Thoracic aorta (tissue), 2 donors: ENCODE results near the gene OSBPL10. TPM values are rescaled to one million over a fixed set of nuclear protein-coding genes. Genes with fewer than 3 reads are reported as not detected.

Source experiments
- ATAC-seq: fragments of 150-250 bp; one replicate; pipeline ENCODE4 v1.8.0; 2017; ENCODE audit warnings: low read depth; ENCODE audit not compliant: insufficient number of reproducible peaks, low FRiP score
- DNase-seq: peaks from one replicate; pipeline ENCODE4 v3.0.0-alpha.2; 2020; ENCODE audit warnings: low spot score
- H3K27ac ChIP-seq, 2 donors: fragments of 200-600 bp; sonication (generic); 1 replicate in 1 of 2; 2 replicates in 1 of 2; pipeline ENCODE4 v1.5.1; 2016; ENCODE audit warnings: mild to moderate bottlenecking in 2 of 2, moderate library complexity in 2 of 2
- H3K27me3 ChIP-seq: fragments of 200-600 bp; sonication (generic); replicated peaks from 2 replicates; pipeline ENCODE4 v1.6.0; 2016; ENCODE audit warnings: mild to moderate bottlenecking; ENCODE audit not compliant: insufficient read depth
- H3K36me3 ChIP-seq: fragments of 200-600 bp; sonication (generic); one replicate; pipeline ENCODE4 v1.5.1; 2016
- H3K4me1 ChIP-seq, 2 donors: fragments of 200-600 bp; sonication (generic); 1 replicate in 1 of 2; 2 replicates in 1 of 2; pipeline versions ENCODE4 v1.5.1 to v1.6.0; 2016; ENCODE audit warnings: low read depth in 2 of 2, mild to moderate bottlenecking in 1 of 2; ENCODE audit not compliant: control insufficient read depth in 1 of 2
- H3K4me3 ChIP-seq: fragments of 200-600 bp; sonication (generic); 2 replicates; pipeline ENCODE4 v1.5.1; 2016; ENCODE audit warnings: mild to moderate bottlenecking
- H3K9me3 ChIP-seq: fragments of 200-600 bp; sonication (generic); 2 replicates; pipeline ENCODE4 v1.5.1; 2016
- total RNA-seq, 2 donors: library from RNA; depleted of rRNA; stranded (reverse); fragments of >200 nt; gene quantifications; one replicate each; pipeline versions ENCODE4 v1.1.0 to v1.2.3, GENCODE V29; 2016
- TF ChIP-seq, protein P1 (sequence below): fragments of 200-600 bp; sonication (generic); IDR thresholded peaks from one replicate; pipeline ENCODE4 v1.5.1; 2019; ENCODE audit warnings: antibody characterized with exemption

The OSBPL10 gene
- total RNA-seq, 2 donors from 2014 or later = 108 to 153 TPM

DNA sequence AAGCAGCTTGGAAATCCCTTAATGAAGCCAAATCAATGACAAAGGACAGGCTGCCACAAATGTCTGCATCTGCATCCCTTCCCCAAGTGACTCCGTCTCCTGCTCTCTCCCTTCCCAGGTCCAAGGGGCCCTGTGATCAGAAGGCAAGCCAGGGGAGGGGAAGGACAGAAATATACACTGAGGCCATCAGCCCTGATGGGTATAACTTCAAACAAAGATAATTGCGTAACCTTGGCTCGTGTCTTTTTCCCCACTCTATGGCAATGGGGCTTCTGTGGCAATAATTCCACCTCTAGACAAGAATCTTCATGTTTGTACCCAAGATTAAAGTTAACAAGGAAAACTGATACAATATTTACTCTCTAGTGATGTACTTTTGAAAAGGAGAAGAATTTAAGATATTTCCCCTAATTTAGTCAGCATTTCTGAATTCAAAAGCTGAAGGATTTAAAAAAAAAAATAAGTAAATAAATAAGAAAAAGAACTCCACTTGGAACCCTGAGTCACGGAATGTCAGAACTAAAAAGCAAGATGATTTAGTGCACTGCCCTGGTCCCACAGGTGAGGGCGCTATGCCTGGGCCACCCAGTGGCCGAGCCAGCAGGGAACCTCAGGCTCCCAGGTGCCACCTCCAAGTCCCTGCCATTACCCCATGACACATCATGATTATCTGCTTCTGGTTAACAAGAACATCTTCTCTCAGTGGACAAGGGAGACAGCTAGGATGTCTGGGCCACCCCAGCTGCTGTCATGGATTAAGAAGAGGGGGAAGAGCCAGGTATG is 293.9 kb downstream of the OSBPL10 start:
- Histone ChIP-seq H3K27ac (no peak overlapping the region), H3K36me3 (no peaks in the 10 kb centered on the region), H3K4me1 (peaks cover 7 to 30% of the 10 kb centered on the region in 2 donors), H3K27me3 (no peaks in the 10 kb centered on the region), H3K9me3 (no peaks in the 10 kb centered on the region), H3K4me3 (no peak overlapping the region)
- ATAC-seq (no peak), DNase-seq (no peak)
- TF ChIP-seq, protein P1, sequence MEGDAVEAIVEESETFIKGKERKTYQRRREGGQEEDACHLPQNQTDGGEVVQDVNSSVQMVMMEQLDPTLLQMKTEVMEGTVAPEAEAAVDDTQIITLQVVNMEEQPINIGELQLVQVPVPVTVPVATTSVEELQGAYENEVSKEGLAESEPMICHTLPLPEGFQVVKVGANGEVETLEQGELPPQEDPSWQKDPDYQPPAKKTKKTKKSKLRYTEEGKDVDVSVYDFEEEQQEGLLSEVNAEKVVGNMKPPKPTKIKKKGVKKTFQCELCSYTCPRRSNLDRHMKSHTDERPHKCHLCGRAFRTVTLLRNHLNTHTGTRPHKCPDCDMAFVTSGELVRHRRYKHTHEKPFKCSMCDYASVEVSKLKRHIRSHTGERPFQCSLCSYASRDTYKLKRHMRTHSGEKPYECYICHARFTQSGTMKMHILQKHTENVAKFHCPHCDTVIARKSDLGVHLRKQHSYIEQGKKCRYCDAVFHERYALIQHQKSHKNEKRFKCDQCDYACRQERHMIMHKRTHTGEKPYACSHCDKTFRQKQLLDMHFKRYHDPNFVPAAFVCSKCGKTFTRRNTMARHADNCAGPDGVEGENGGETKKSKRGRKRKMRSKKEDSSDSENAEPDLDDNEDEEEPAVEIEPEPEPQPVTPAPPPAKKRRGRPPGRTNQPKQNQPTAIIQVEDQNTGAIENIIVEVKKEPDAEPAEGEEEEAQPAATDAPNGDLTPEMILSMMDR = no peak

GRCh38 chr3:31680072-31680870 is 300.8 kb downstream of the OSBPL10 start:
- Histone ChIP-seq H3K27me3 (no peaks in the 10 kb centered on the region), H3K36me3 (no peaks in the 10 kb centered on the region), H3K4me1 (peaks cover 0 to 11% of the 10 kb centered on the region in 2 donors), H3K27ac (no peak overlapping the region), H3K4me3 (no peak overlapping the region), H3K9me3 (no peaks in the 10 kb centered on the region)
- ATAC-seq = no peak
- TF ChIP-seq, protein P1 = no peak
- DNase-seq = no peak

DNA sequence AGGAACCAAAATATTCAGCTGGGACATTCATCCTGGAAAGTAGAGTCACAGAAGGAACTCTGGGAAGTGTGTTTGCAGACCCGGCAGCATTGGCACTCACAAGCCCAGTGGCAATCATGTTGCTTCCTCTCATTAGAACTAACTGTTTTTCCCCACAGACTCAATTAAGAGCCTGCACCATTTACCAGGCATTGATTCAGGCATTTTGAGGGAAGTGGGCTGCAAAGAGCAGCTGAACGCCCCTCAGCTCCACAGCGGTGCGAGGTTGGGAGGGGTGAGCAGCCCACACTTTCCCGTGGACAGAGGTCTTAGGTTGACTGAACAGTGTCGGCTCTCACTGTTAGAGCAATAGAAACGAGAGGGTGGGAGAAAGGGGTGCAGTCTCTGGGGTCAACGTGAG is 304.5 kb downstream of the OSBPL10 start:
- ATAC-seq = no peak
- H3K4me3 ChIP-seq = no peak overlapping the region
- TF ChIP-seq, protein P1 = no peak
- peaks cover 0 to 11% of the 10 kb centered on the region in 2 donors for H3K4me1 ChIP-seq
- no peak for DNase-seq
- H3K36me3 ChIP-seq = no peaks in the 10 kb centered on the region
- H3K27ac ChIP-seq = no peak overlapping the region
- H3K27me3 ChIP-seq = no peaks in the 10 kb centered on the region
- H3K9me3 ChIP-seq = no peaks in the 10 kb centered on the region

- Histone ChIP-seq H3K4me3 (no peak overlapping the region), H3K27me3 (no peaks in the 10 kb centered on the region), H3K9me3 (no peaks in the 10 kb centered on the region), H3K27ac (no peak overlapping the region), H3K36me3 (no peaks in the 10 kb centered on the region), H3K4me1 (no peaks in the 10 kb centered on the region)
- TF ChIP-seq, protein P1 = no peak
- DNase-seq (no peak), ATAC-seq (no peak)
These were observed 307.1 kb downstream of the OSBPL10 start for GRCh38 chr3:31673950-31674349.

DNA sequence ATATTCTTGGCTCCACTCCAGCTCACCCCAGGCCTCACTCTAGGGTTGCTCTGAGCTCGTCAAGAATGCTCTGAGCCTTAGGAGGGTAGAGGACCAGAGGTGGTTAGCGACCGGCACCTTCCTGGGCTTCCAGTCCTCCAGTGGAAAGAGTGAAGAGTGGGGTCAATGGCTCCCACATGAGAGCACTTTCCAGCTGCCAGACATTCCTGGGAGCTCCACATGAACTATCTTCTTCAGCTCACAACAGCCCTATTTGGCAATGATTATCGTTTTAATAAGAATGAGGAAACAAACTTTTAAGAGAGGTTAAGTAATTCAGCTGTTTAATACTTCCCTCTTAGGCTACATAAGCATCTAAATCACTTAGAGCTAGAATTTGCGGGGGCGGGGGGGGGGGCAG is 309.1 kb downstream of the OSBPL10 start:
- no peak overlapping the region for H3K4me3 ChIP-seq
- H3K9me3 ChIP-seq = no peaks in the 10 kb centered on the region
- DNase-seq (no peak), ATAC-seq (no peak)
- no peak overlapping the region for H3K27ac ChIP-seq
- H3K36me3 ChIP-seq = peaks cover 8% of the 10 kb centered on the region
- H3K4me1 ChIP-seq = no peaks in the 10 kb centered on the region
- H3K27me3 ChIP-seq = no peaks in the 10 kb centered on the region
- TF ChIP-seq, protein P1 = no peak
